ENCODE measurements around the gene OR9Q1.

OR9Q1 gene

DNA sequence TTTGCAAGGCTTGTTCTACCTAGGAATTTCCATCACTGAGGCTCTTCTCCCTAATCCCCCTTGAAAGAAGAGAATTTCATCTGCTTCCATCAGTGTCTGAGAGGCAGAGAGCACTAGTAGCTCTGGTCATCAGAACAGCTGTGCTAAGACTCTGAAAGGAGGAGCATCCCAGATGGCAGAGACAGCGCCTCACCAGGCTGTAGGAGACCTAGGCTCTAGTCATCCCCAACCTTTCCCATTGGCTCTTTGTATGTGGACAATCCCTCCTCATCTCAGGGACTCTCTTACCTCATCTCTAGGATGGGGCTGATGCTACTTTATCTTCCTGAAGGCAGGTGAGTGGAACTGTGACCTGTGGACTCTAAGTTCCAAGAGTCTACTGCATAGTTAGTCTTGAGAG lies 110.5 kb downstream of the OR9Q1 start (continued):
- TF ChIP-seq PRDM10 (tag by site-specific recombination; IDR thresholded peaks at IDR 0.05) (no peak), ZNF121 (tag by site-specific recombination; IDR thresholded peaks at IDR 0.05) (no peak), HOXA7 (CRISPR knock-in tag; IDR thresholded peaks at IDR 0.05; ENCODE audit: borderline replicate concordance) (no peak), ZNF391 (tag by site-specific recombination; IDR thresholded peaks at IDR 0.05; ENCODE audit: borderline replicate concordance, low read depth) (no peak), ZNF274 (IDR thresholded peaks at IDR 0.05; ENCODE audit: low read length) (no peak), ZNF274 (tag by site-specific recombination; IDR thresholded peaks at IDR 0.05; ENCODE audit: borderline replicate concordance) (no peak)

GRCh38 chr11:58135171-58135570 lies 111.5 kb downstream of the OR9Q1 start:
- no peak for TF ChIP-seq FEZF1 (tag by site-specific recombination; IDR thresholded peaks at IDR 0.05)
- no peak for TF ChIP-seq OVOL3 (tag by site-specific recombination; IDR thresholded peaks at IDR 0.05)
- TF ChIP-seq ZNF830 (tag by site-specific recombination; IDR thresholded peaks at IDR 0.05; ENCODE audit: low read depth), result no peak
- TF ChIP-seq ZBTB48 (tag by site-specific recombination; IDR thresholded peaks at IDR 0.05), result no peak
- no peak for TF ChIP-seq KLF9 (tag by site-specific recombination; IDR thresholded peaks at IDR 0.05; ENCODE audit: low read depth)
- no peak for TF ChIP-seq SP3 (tag by site-specific recombination; IDR thresholded peaks at IDR 0.05)
- TF ChIP-seq SCRT2 (tag by site-specific recombination; IDR thresholded peaks at IDR 0.05), result no peak
- TF ChIP-seq WT1 (tag by site-specific recombination; IDR thresholded peaks at IDR 0.05), result no peak
- no peak for TF ChIP-seq ZBTB8A (tag by site-specific recombination; IDR thresholded peaks at IDR 0.05)
- TF ChIP-seq AEBP2 (tag by site-specific recombination; IDR thresholded peaks at IDR 0.05; ENCODE audit: borderline replicate concordance), result no peak
- no peak for TF ChIP-seq SCRT1 (tag by site-specific recombination; IDR thresholded peaks at IDR 0.05; ENCODE audit: borderline replicate concordance)
- TF ChIP-seq ZNF2 (tag by site-specific recombination; IDR thresholded peaks at IDR 0.05), result no peak
- TF ChIP-seq PBX3 (CRISPR knock-in tag; IDR thresholded peaks at IDR 0.05), result no peak
- TF ChIP-seq ZNF354C (tag by site-specific recombination; IDR thresholded peaks at IDR 0.05; ENCODE audit: borderline replicate concordance, low read depth), result no peak
- no peak for TF ChIP-seq ZNF24 (tag by site-specific recombination; IDR thresholded peaks at IDR 0.05)
- TF ChIP-seq ZNF792 (tag by site-specific recombination; IDR thresholded peaks at IDR 0.05), result no peak
- no peak for TF ChIP-seq ZEB2 (tag by site-specific recombination; IDR thresholded peaks at IDR 0.05)
- TF ChIP-seq ZNF157 (tag by site-specific recombination; IDR thresholded peaks at IDR 0.05), result no peak
- CTCF ChIA-PET, result no interaction called here
- Histone ChIP-seq H3K4me3 (ENCODE audit: low read depth, low read length) (no peak overlapping the region), H3K36me3 (ENCODE audit: control insufficient read depth in 2 of 2, insufficient read depth in 1 of 2, low read length in 2 of 2) (no peaks in the 10 kb centered on the region), H3K9me3 (ENCODE audit: control insufficient read depth, insufficient read depth, low read depth, low read length) (no peaks in the 10 kb centered on the region), H3K4me1 (ENCODE audit: control insufficient read depth, insufficient read depth, low read length) (no peaks in the 10 kb centered on the region), H3K27ac (ENCODE audit: extremely low read depth, low read depth, low read length) (no peak overlapping the region)
- POLR2A ChIA-PET, result no interaction called here
